SK-N-SH (cell line): ENCODE measurements around the gene TRPM2.

Experiments
- GATA2 ChIP-seq: sonication (generic); formaldehyde crosslinking; IDR thresholded peaks from 2 replicates; pipeline ENCODE4 v1.5.0; 2020; ENCODE audit warnings: mild to moderate bottlenecking, missing genetic modification reagents
- RAD21 ChIP-seq: IDR thresholded peaks from 2 replicates; pipeline ENCODE4 v1.6.1; 2012; ENCODE audit warnings: mild to moderate bottlenecking, low read length
- YY1 ChIP-seq: IDR thresholded peaks from 2 replicates; pipeline ENCODE4 v1.4.0; 2012; ENCODE audit warnings: low read depth, mild to moderate bottlenecking
- TF ChIP-seq, protein P1 (sequence below): fragments of 200-600 bp; sonication (generic); IDR thresholded peaks from 2 replicates; pipeline ENCODE4 v1.6.1; 2017; ENCODE audit warnings: antibody characterized with exemption, mild to moderate bottlenecking, moderate library complexity

DNA sequence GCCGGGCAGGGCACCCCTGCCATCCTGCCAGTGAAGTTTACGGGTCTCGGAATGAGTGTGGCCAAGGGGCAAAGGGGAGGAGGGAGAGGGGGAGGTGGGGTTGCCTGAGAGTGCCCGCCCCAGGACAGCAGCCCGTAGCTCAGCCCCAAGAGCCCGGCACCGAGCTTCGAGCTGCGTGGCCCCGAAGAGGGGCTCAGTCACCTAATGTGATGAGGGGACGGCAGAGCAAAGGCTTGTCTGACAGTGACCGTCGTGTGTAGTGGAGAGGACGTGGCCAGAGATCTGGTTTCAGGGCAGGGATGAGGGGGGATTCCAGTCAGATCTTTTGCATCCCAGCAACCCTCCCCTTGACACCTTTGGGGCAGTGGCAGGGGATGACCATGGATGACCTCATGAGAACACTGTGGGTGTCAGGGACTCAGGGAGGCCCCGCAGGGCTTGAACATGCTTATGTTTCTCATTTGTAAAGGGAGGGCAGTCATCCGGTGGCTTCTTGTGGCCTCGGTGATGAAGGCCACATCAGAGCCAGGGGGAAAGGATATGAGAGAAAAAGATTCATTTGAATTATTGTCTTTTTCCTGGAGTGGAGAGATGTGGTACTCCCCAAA is 1.1 kb upstream of the TRPM2 start:
- TF ChIP-seq, protein P1, sequence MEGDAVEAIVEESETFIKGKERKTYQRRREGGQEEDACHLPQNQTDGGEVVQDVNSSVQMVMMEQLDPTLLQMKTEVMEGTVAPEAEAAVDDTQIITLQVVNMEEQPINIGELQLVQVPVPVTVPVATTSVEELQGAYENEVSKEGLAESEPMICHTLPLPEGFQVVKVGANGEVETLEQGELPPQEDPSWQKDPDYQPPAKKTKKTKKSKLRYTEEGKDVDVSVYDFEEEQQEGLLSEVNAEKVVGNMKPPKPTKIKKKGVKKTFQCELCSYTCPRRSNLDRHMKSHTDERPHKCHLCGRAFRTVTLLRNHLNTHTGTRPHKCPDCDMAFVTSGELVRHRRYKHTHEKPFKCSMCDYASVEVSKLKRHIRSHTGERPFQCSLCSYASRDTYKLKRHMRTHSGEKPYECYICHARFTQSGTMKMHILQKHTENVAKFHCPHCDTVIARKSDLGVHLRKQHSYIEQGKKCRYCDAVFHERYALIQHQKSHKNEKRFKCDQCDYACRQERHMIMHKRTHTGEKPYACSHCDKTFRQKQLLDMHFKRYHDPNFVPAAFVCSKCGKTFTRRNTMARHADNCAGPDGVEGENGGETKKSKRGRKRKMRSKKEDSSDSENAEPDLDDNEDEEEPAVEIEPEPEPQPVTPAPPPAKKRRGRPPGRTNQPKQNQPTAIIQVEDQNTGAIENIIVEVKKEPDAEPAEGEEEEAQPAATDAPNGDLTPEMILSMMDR = no peak
- no peak for TF ChIP-seq YY1
- no peak for TF ChIP-seq GATA2
- no peak for TF ChIP-seq RAD21
